Measurements from ENCODE around the gene KCNQ1. TPM values are rescaled to one million over a fixed set of nuclear protein-coding genes. Genes with fewer than 3 reads are reported as not detected.

KCNQ1 gene
- total and polyA plus RNA-seq, 2 of the 13 experiments (the other 11 are each of a cell fraction or from before 2014, with no cell fraction given): 0.02 to 0.08 TPM

GRCh38 chr11:2870460-2870859 lies 425.7 kb downstream of the KCNQ1 start:
- CTCF ChIA-PET (ENCODE audit: low intra/inter-chr PET ratio, low total read pairs): no interaction called here
- ATAC-seq (peak; percentile 68), FAIRE-seq (no peak), DNase-seq (ENCODE audit: low spot score) (no peak)
- H2AFZ ChIP-seq (ENCODE audit: low read length): no peak overlapping the region
- H3K79me2 ChIP-seq (ENCODE audit: insufficient read depth, low read length): no peaks in the 10 kb centered on the region
- 66% methylated on average over 10 of the region's 17 CpGs for WGBS (ENCODE audit: low lambda C conversion rate)
- H3K4me1 ChIP-seq (ENCODE audit: insufficient read depth, low read length): no peaks in the 10 kb centered on the region
- POLR2A ChIA-PET: no interaction called here
- no peak overlapping the region for H3K27ac ChIP-seq (ENCODE audit: extremely low read length, insufficient read depth, low read length)
- H3K27me3 ChIP-seq (ENCODE audit: control insufficient read depth in 1 of 2, insufficient read depth in 2 of 2, low read length in 2 of 2): peaks cover 1 to 28% of the 10 kb centered on the region in 2 experiments
- BruUV-seq (replicated peaks): no TSS peak
- H4K20me1 ChIP-seq (ENCODE audit: insufficient read depth, low read length): peaks cover 4% of the 10 kb centered on the region; the same call in 1 of the 2 replicates
- H3K9ac ChIP-seq (ENCODE audit: insufficient read depth, low read depth, low read length): no peak overlapping the region
- intact Hi-C loops (cut with micrococcal nuclease; ENCODE audit: unreplicated experiment) (no loop called here), in situ Hi-C loops (cut with HindIII; ENCODE audit: extremely low pct_ligation_motif_present, low pct_unique_long_range_greater_than_20kb) (no loop called here)
- no peak overlapping the region for H3K4me2 ChIP-seq (ENCODE audit: low read depth, low read length)
- H3K4me3 ChIP-seq (replicated peaks in 1 of 3; ENCODE audit: insufficient read depth in 1 of 3, low read depth in 2 of 3, low read length in 3 of 3): no peak overlapping the region
- H3K9me3 ChIP-seq (ENCODE audit: low read length): no peaks in the 10 kb centered on the region
- TF ChIP-seq ZFAT (CRISPR knock-in tag; conservative IDR thresholded peaks at IDR 0.05): no peak
- TF ChIP-seq CSRNP2 (CRISPR knock-in tag; conservative IDR thresholded peaks at IDR 0.05; ENCODE audit: low read depth): no peak
- no peaks in the 10 kb centered on the region for H3K36me3 ChIP-seq (replicated peaks in 1 of 2; ENCODE audit: control insufficient read depth in 1 of 2, insufficient read depth in 2 of 2, low read length in 2 of 2)

GRCh38 chr11:2870969-2871680 lies 426.3 kb downstream of the KCNQ1 start:
- H3K27me3 ChIP-seq (ENCODE audit: control insufficient read depth in 1 of 2, insufficient read depth in 2 of 2, low read length in 2 of 2): peaks cover 1 to 34% of the 10 kb centered on the region in 2 experiments
- intact Hi-C loops (cut with micrococcal nuclease; ENCODE audit: unreplicated experiment) (no loop called here), in situ Hi-C loops (cut with HindIII; ENCODE audit: extremely low pct_ligation_motif_present, low pct_unique_long_range_greater_than_20kb) (no loop called here)
- no peak overlapping the region for H3K9ac ChIP-seq (ENCODE audit: insufficient read depth, low read depth, low read length)
- no peaks in the 10 kb centered on the region for H3K79me2 ChIP-seq (ENCODE audit: insufficient read depth, low read length)
- peaks cover 4% of the 10 kb centered on the region; the same call in 1 of the 2 replicates for H4K20me1 ChIP-seq (ENCODE audit: insufficient read depth, low read length)
- DNase-seq (ENCODE audit: low spot score) (no peak), FAIRE-seq (no peak), ATAC-seq (no peak; the same call in 2 of the 3 replicates)
- ChIA-PET POLR2A (no interaction called here), CTCF (ENCODE audit: low intra/inter-chr PET ratio, low total read pairs) (no interaction called here)
- H3K4me3 ChIP-seq (replicated peaks in 1 of 3; ENCODE audit: insufficient read depth in 1 of 3, low read depth in 2 of 3, low read length in 3 of 3): no peak overlapping the region
- no peak overlapping the region for H3K4me2 ChIP-seq (ENCODE audit: low read depth, low read length)
- no peaks in the 10 kb centered on the region for H3K4me1 ChIP-seq (ENCODE audit: insufficient read depth, low read length)
- no peaks in the 10 kb centered on the region for H3K36me3 ChIP-seq (replicated peaks in 1 of 2; ENCODE audit: control insufficient read depth in 1 of 2, insufficient read depth in 2 of 2, low read length in 2 of 2)
- H3K9me3 ChIP-seq (ENCODE audit: low read length): no peaks in the 10 kb centered on the region
- no peak overlapping the region for H3K27ac ChIP-seq (ENCODE audit: extremely low read length, insufficient read depth, low read length)
- WGBS (ENCODE audit: low lambda C conversion rate): 45% methylated on average over 20 of the region's 22 CpGs
- no TSS peak for BruUV-seq (replicated peaks)
- H2AFZ ChIP-seq (ENCODE audit: low read length): no peak overlapping the region
- TF ChIP-seq FOXK2 (IDR thresholded peaks at IDR 0.05) (no peak), HNRNPLL (IDR thresholded peaks at IDR 0.05; ENCODE audit: low read depth, low read length, poor library complexity, severe bottlenecking) (no peak), ZNF747 (CRISPR knock-in tag; IDR thresholded peaks at IDR 0.05; ENCODE audit: borderline replicate concordance) (no peak), DZIP1 (CRISPR knock-in tag; IDR thresholded peaks at IDR 0.05) (no peak), FOXO4 (CRISPR knock-in tag; conservative IDR thresholded peaks at IDR 0.05) (no peak), ESRRA (CRISPR knock-in tag; IDR thresholded peaks at IDR 0.05; ENCODE audit: low read depth) (no peak), SRSF1 (optimal IDR thresholded peaks at IDR 0.05; ENCODE audit: low read depth, low read length) (no peak), MEIS2 (CRISPR knock-in tag; IDR thresholded peaks at IDR 0.05) (no peak)

Data from HepG2 (cell line).